Esophagus squamous epithelium (tissue), 5 donors: Measurements from ENCODE around the gene ROMO1. TPM values are rescaled to one million over a fixed set of nuclear protein-coding genes. Genes with fewer than 3 reads are reported as not detected.

Experiments used
- DNase-seq: peaks from one replicate; lab custom pipeline; 2025; lab: John Stamatoyannopoulos, UW
- H3K27ac ChIP-seq, 4 donors: fragments of 200-600 bp; sonication (generic); one replicate each; pipeline ENCODE4 v1.5.1; 2016 to 2019; ENCODE audit warnings: mild to moderate bottlenecking in 1 of 4
- H3K27me3 ChIP-seq, 4 donors: fragments of 200-600 bp; sonication (generic); 1 replicate in 3 of 4; 2 replicates in 1 of 4; pipeline versions ENCODE4 v1.5.1 to v1.6.0; 2017 to 2021; ENCODE audit warnings: antibody characterized with exemption in 1 of 4
- H3K36me3 ChIP-seq, 3 donors: fragments of 200-600 bp; sonication (generic); one replicate each; pipeline ENCODE4 v1.5.1; 2016 to 2019
- H3K4me1 ChIP-seq, 3 donors: fragments of 200-600 bp; sonication (generic); one replicate each; pipeline ENCODE4 v1.5.1; 2017 to 2019
- H3K4me3 ChIP-seq, 4 donors: fragments of 200-600 bp; sonication (generic); 1 replicate in 3 of 4; 2 replicates in 1 of 4; pipeline ENCODE4 v1.5.1; 2016 to 2019; ENCODE audit warnings: mild to moderate bottlenecking in 2 of 4, moderate library complexity in 1 of 4
- H3K9me3 ChIP-seq, 3 donors: fragments of 200-600 bp; sonication (generic); one replicate each; pipeline ENCODE4 v1.5.1; 2016 to 2019
- POLR2A ChIP-seq, 4 donors: fragments of 450-650 bp; IDR thresholded peaks; one replicate each; pipeline ENCODE4 v1.6.1; 2017; ENCODE audit warnings: antibody characterized with exemption in 4 of 4, mild to moderate bottlenecking in 4 of 4, moderate library complexity in 3 of 4
- WGBS, 2 donors: methylation state at CpG; one replicate each; pipeline ENCODE4 v1.1.5; 2018; 5-methylcytosine and 5-hydroxymethylcytosine counted together
- intact Hi-C: fragments of 100-400 bp; cut with DNase I; formaldehyde crosslinking; loops from one replicate; pipeline ENCODE4 v1.15.0; 2022
- total RNA-seq, 4 donors: library from RNA; depleted of rRNA; stranded (reverse); fragments of >200 nt; gene quantifications; one replicate each; pipeline ENCODE4 v1.1.0, GENCODE V29; 2016
- TF ChIP-seq, protein P1 (sequence below), 6 experiments: fragments of 450-650 bp in 4 of 6; fragments of 200-600 bp in 2 of 6; sonication (generic) in 2 of 6; IDR thresholded peaks; one replicate each; pipeline ENCODE4 v1.5.1; 2016 to 2019; ENCODE audit warnings: antibody characterized with exemption in 6 of 6, mild to moderate bottlenecking in 4 of 6, moderate library complexity in 4 of 6
- donor health status: DM: yes; HTN: yes; CAD: no.

ROMO1 gene
- total RNA-seq, 4 donors from 2014 or later, result 178 to 290 (median 228) TPM

DNA sequence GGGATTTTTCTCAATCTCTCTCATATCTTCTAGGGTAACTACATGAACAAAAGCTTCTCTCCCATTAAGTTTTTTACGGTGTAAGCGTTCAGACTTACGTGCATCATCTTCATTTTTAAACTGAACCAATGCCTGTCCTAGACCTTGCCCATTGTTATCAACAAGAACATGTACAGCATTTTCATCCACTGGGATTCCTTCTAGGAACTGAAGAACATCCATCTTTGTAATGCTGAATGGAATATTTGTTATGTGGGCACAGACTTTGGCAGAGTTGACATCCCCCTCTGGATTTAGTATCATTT lies 45.8 kb upstream of the ROMO1 start:
- H3K4me3 ChIP-seq, result no peak overlapping the region
- no peaks in the 10 kb centered on the region for H3K9me3 ChIP-seq
- no peaks in the 10 kb centered on the region for H3K27me3 ChIP-seq
- no peak for DNase-seq
- peaks cover 6 to 58% (median 10%) of the 10 kb centered on the region in 3 donors for H3K36me3 ChIP-seq
- H3K4me1 ChIP-seq, result peaks cover 0 to 59% (median 10%) of the 10 kb centered on the region in 3 donors
- intact Hi-C loops, result no loop called here
- no peak overlapping the region for H3K27ac ChIP-seq
- 96% methylated on average over 3 of the region's 3 CpGs for WGBS, 2 donors
- TF ChIP-seq POLR2A (IDR thresholded peaks at IDR 0.05), result no peak
- TF ChIP-seq, protein P1, sequence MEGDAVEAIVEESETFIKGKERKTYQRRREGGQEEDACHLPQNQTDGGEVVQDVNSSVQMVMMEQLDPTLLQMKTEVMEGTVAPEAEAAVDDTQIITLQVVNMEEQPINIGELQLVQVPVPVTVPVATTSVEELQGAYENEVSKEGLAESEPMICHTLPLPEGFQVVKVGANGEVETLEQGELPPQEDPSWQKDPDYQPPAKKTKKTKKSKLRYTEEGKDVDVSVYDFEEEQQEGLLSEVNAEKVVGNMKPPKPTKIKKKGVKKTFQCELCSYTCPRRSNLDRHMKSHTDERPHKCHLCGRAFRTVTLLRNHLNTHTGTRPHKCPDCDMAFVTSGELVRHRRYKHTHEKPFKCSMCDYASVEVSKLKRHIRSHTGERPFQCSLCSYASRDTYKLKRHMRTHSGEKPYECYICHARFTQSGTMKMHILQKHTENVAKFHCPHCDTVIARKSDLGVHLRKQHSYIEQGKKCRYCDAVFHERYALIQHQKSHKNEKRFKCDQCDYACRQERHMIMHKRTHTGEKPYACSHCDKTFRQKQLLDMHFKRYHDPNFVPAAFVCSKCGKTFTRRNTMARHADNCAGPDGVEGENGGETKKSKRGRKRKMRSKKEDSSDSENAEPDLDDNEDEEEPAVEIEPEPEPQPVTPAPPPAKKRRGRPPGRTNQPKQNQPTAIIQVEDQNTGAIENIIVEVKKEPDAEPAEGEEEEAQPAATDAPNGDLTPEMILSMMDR (IDR thresholded peaks at IDR 0.05), result no peak

DNA sequence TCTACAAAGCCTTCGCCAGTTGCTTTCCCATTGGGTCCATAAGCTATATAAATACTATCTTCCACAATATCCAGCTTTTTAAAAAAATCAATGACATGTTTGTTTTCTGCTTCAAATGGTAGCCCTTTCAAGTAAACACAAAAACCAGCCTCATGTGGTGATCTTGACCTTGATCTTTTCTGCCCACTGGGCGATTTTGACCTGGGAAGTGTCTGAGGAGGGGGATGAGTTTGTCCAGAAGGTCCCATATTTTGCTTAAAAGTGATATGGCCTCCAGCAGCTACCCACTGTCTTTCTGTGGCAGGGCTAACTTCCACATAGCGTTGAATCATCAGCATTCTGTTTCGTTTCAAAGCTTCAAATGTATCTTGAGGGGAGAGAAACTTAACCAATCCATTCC lies 45.3 kb upstream of the ROMO1 start:
- no peak for TF ChIP-seq POLR2A (IDR thresholded peaks at IDR 0.05)
- TF ChIP-seq, protein P1 (IDR thresholded peaks at IDR 0.05), result no peak
- no peaks in the 10 kb centered on the region for H3K9me3 ChIP-seq
- peaks cover 0 to 59% (median 14%) of the 10 kb centered on the region in 3 donors for H3K4me1 ChIP-seq
- H3K36me3 ChIP-seq, result peaks cover 6 to 58% (median 10%) of the 10 kb centered on the region in 3 donors
- H3K27me3 ChIP-seq, result no peaks in the 10 kb centered on the region
- no peak for DNase-seq
- intact Hi-C loops, result no loop called here
- H3K27ac ChIP-seq, result no peak overlapping the region
- WGBS, 2 donors, result 95 to 98% methylated on average over 4 of the region's 4 CpGs
- no peak overlapping the region for H3K4me3 ChIP-seq

DNA sequence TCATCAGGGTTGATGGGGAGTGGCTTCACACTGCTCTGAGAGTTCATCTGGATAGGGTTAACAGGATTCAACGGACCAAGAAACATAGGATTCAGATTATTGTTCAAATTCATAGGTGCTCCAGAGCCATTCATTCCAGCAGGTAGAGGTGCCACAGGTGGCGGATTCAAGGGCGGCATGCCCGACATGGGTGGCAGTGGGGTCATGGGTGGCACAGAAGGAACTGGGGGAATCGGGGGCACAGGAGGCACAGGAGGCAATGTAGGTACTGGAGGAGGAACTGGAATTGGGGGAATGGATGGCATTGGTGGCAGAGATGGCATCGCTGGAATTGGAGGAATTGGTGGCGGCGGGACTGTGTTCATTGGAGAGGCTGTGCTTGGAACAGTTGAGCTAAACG lies 44.8 kb upstream of the ROMO1 start:
- Histone ChIP-seq H3K4me3 (no peak overlapping the region), H3K27ac (no peak overlapping the region), H3K36me3 (peaks cover 6 to 58% (median 10%) of the 10 kb centered on the region in 3 donors), H3K4me1 (peaks cover 0 to 59% (median 14%) of the 10 kb centered on the region in 3 donors), H3K9me3 (no peaks in the 10 kb centered on the region), H3K27me3 (no peaks in the 10 kb centered on the region)
- WGBS, 2 donors, result 97 to 99% methylated on average over 9 of the region's 9 CpGs
- TF ChIP-seq, protein P1 (IDR thresholded peaks at IDR 0.05), result no peak
- no peak for TF ChIP-seq POLR2A (IDR thresholded peaks at IDR 0.05)
- intact Hi-C loops, result no loop called here
- no peak for DNase-seq

DNA sequence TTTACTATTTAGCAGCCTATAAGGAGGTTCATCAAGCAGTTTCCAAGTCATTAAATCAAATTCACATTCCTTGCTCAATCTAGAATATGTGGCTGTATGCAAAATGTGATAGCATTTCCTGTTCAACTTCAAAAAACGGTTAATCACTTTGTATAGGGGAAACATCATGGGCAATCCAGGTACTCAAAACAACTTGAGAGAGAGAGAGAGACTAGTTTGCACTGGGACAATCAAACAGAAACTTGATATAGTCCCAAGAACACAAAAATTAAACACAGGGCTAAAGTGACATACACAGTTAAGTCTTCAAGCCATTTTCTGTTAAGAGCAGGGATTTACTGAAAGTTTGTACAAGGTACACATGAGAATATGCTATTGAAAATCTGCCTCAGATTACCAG lies 41.9 kb upstream of the ROMO1 start:
- intact Hi-C loops, result no loop called here
- no peak for DNase-seq
- Histone ChIP-seq H3K9me3 (no peaks in the 10 kb centered on the region), H3K4me1 (peaks cover 6 to 72% (median 32%) of the 10 kb centered on the region in 3 donors), H3K27me3 (no peaks in the 10 kb centered on the region), H3K4me3 (no peak overlapping the region), H3K27ac (no peak overlapping the region), H3K36me3 (peaks cover 6 to 44% (median 10%) of the 10 kb centered on the region in 3 donors)
- WGBS, 2 donors, result 0% methylated on average over 1 of the region's 1 CpG
- no peak for TF ChIP-seq POLR2A (IDR thresholded peaks at IDR 0.05)
- TF ChIP-seq, protein P1 (IDR thresholded peaks at IDR 0.05), result no peak

DNA sequence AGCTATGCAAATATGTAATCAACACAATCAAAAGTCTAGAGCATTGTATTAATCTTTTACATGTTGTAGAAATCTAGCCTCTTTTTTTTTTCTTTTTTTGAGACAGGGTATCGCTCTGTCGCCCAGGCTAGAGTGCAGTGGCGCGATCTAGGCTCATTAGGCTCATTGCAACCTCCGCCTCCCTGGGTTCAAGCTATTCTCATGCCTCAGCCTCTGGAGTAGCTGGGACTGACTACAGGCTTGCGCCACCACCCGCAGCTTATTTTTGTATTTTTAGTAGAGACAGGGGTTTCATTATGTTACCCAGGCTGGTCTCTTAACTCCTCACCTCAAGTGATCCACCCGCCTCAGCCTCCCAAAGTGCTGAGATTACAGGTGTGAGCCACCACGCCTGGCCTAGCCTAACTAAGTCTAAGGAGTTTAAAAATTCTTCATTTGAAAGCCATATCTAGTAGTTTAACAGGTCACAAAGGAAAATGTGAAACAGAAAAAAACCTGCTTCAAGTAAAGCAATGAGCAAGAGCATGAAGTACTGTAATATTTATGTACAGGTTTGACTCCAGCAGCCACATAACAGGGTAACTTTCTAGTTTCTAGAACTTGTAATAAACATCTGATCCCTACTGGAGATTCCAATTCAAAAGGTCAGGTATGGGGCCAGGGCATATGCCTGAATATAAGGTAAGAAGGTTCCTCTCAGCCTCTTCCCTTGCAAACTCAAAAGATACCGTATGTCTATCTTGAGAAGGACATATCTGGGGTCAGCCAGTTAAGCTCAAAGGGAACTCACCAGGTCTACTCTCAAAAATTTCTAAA lies 38.9 kb upstream of the ROMO1 start:
- peaks cover 0 to 13% (median 0%) of the 10 kb centered on the region in 3 donors for H3K36me3 ChIP-seq
- WGBS, 2 donors, result 85 to 86% methylated on average over 10 of the region's 10 CpGs
- peaks cover 11 to 81% (median 40%) of the 10 kb centered on the region in 3 donors for H3K4me1 ChIP-seq
- no peak for DNase-seq
- TF ChIP-seq, protein P1 (IDR thresholded peaks at IDR 0.05), result no peak
- TF ChIP-seq POLR2A (IDR thresholded peaks at IDR 0.05), result no peak
- intact Hi-C loops, result no loop called here
- H3K4me3 ChIP-seq, result no peak overlapping the region
- no peaks in the 10 kb centered on the region for H3K9me3 ChIP-seq
- peak overlapping the region in 1 of 4 donors; percentile 98 for H3K27ac ChIP-seq
- H3K27me3 ChIP-seq, result no peaks in the 10 kb centered on the region
